Suprapubic skin (tissue), 4 donors: ENCODE data around the gene LRRC51.

Experiments
- CTCF ChIP-seq, 2 donors: fragments of 200-600 bp in 1 of 2; fragments of 450-650 bp in 1 of 2; sonication (generic) in 1 of 2; IDR thresholded peaks; one replicate each; pipeline ENCODE4 v1.5.1; 2016 to 2019; ENCODE audit warnings: antibody characterized with exemption in 2 of 2, mild to moderate bottlenecking in 1 of 2, moderate library complexity in 1 of 2
- POLR2A ChIP-seq, 2 donors: fragments of 450-650 bp; IDR thresholded peaks; one replicate each; pipeline ENCODE4 v1.6.1; 2017; ENCODE audit warnings: antibody characterized with exemption in 2 of 2, mild to moderate bottlenecking in 2 of 2, moderate library complexity in 2 of 2
- POLR2AphosphoS5 ChIP-seq, 3 donors: sonication (generic); formaldehyde crosslinking; IDR thresholded peaks; one replicate each; pipeline ENCODE4 v1.6.1; 2017; ENCODE audit warnings: antibody characterized with exemption in 3 of 3

GRCh38 chr11:72061739-72062396 is 18.8 kb upstream of the LRRC51 start:
- TF ChIP-seq CTCF (IDR thresholded peaks at IDR 0.05) (no peak), POLR2AphosphoS5 (IDR thresholded peaks at IDR 0.05) (no peak), POLR2A (IDR thresholded peaks at IDR 0.05) (no peak)
